K562 (cell line): ENCODE results near the gene RARRES1. TPM values are rescaled to one million over a fixed set of nuclear protein-coding genes. Genes with fewer than 3 reads are reported as not detected.

Experiments
- ELF1 ChIP-seq: fragments of 200-800 bp; sonication (Bioruptor generic); IDR thresholded peaks from 2 replicates; pipeline ENCODE4 v1.6.1; 2016; ENCODE audit warnings: missing genetic modification characterization, missing compliant biosample characterization
- FUS ChIP-seq: fragments of 200-400 bp; formaldehyde crosslinking; optimal IDR thresholded peaks from 2 replicates; pipeline ENCODE3; 2017; ENCODE audit warnings: low read depth, low read length
- GTF3C2 ChIP-seq: IDR thresholded peaks from 3 replicates; pipeline ENCODE4 v1.6.1; 2011; ENCODE audit warnings: borderline replicate concordance, mild to moderate bottlenecking, moderate library complexity; ENCODE audit not compliant: insufficient read length; ENCODE audit errors: extremely low read depth
- KDM1A ChIP-seq, 2 experiments: fragments of 450-650 bp; IDR thresholded peaks; 2 replicates each; pipeline ENCODE4 v1.6.1; 2016; ENCODE audit warnings: mild to moderate bottlenecking in 2 of 2
- KHSRP ChIP-seq: fragments of 450-650 bp; IDR thresholded peaks from 2 replicates; pipeline ENCODE4 v1.6.1; 2017
- KLF1 ChIP-seq: fragments of 450-650 bp; IDR thresholded peaks from 2 replicates; pipeline ENCODE4 v1.6.1; 2016; ENCODE audit warnings: missing genetic modification characterization, missing compliant biosample characterization
- MYC ChIP-seq, 2 experiments: fragments of 250-450 bp in 1 of 2; sonication (Bioruptor Pico) in 1 of 2; IDR thresholded peaks; 2 replicates each; pipeline versions ENCODE4 v1.5.1 to v1.6.1; 2012 to 2021; ENCODE audit warnings: low read depth in 2 of 2, borderline replicate concordance in 1 of 2, improper control_type of control experiment in 1 of 2, low read length in 1 of 2, mild to moderate bottlenecking in 1 of 2, moderate library complexity in 1 of 2
- NBN ChIP-seq: fragments of 450-650 bp; IDR thresholded peaks from 2 replicates; pipeline ENCODE4 v1.6.1; 2016; ENCODE audit warnings: low read depth, mild to moderate bottlenecking
- RAD51 ChIP-seq: fragments of 450-650 bp; IDR thresholded peaks from 2 replicates; pipeline ENCODE4 v1.7.1; 2016; ENCODE audit warnings: low read depth, mild to moderate bottlenecking, borderline replicate concordance
- RBM25 ChIP-seq: fragments of 200-400 bp; formaldehyde crosslinking; IDR thresholded peaks from 2 replicates; pipeline ENCODE4 v1.6.1; 2018; ENCODE audit warnings: low read length, low read depth, moderate library complexity; ENCODE audit not compliant: severe bottlenecking
- THRB ChIP-seq: fragments of 450-650 bp; formaldehyde crosslinking; conservative IDR thresholded peaks from 2 replicates; pipeline ENCODE4 v1.4.0; 2022; ENCODE audit warnings: mild to moderate bottlenecking, missing genetic modification characterization
- ZEB2 ChIP-seq: fragments of 450-650 bp; IDR thresholded peaks from 2 replicates; pipeline ENCODE4 v1.6.1; 2016
- ZMIZ1 ChIP-seq, 2 experiments: fragments of 150-350 bp in 1 of 2; IDR thresholded peaks; 2 replicates each; pipeline ENCODE4 v1.6.1; 2012 to 2016; ENCODE audit warnings: low read depth in 2 of 2, low read length in 2 of 2, mild to moderate bottlenecking in 1 of 2, moderate library complexity in 1 of 2
- ZNF408 ChIP-seq: fragments of 250-450 bp; sonication (Bioruptor Pico); IDR thresholded peaks from 2 replicates; pipeline ENCODE4 v1.4.0; 2020; ENCODE audit warnings: low read depth, mild to moderate bottlenecking, moderate library complexity
- ZNF586 ChIP-seq: fragments of 450-650 bp; formaldehyde crosslinking; conservative IDR thresholded peaks from 2 replicates; pipeline ENCODE4 v1.4.0; 2020; ENCODE audit warnings: mild to moderate bottlenecking, moderate library complexity
- ZNF699 ChIP-seq: fragments of 250-450 bp; sonication (Bioruptor Pico); IDR thresholded peaks from 2 replicates; pipeline ENCODE4 v1.8.0; 2021; ENCODE audit warnings: mild to moderate bottlenecking, moderate library complexity; ENCODE audit not compliant: insufficient replicate concordance
- polyA plus RNA-seq, 8 experiments: library from polyadenylated mRNA; depleted of rRNA in 4 of 8; stranded (reverse) in 5 of 8; unstranded in 3 of 8; fragments of >200 nt; fragmentation: Nextera tagmentation in 2 of 8; fragmentation: Illumina TruSeq in 1 of 8; extraction: Ambion mirVana in 2 of 8; extraction: Trizol in 1 of 8; gene quantifications; 2 replicates each; pipeline versions ENCODE4 v1.2.1 to v1.2.3, GENCODE V29; 2011 to 2014; ENCODE audit warnings: inconsistent platforms in 1 of 8, missing spikeins in 1 of 8
- total RNA-seq, 7 experiments: library from RNA; depleted of rRNA in 6 of 7; stranded (reverse); fragments of >200 nt in 6 of 7; fragmentation: Illumina TruSeq in 2 of 7; extraction: Trizol in 2 of 7; gene quantifications; 2 replicates each; pipeline versions ENCODE4 v1.2.1 to v1.2.3, GENCODE V29; 2011 to 2021; ENCODE audit warnings: low replicate concordance in 1 of 7
- TF ChIP-seq, protein P1 (sequence below): fragments of 450-650 bp; IDR thresholded peaks from 2 replicates; pipeline ENCODE4 v1.6.1; 2016
- TF ChIP-seq, protein P2 (sequence below): fragments of 450-650 bp; conservative IDR thresholded peaks from 2 replicates; pipeline ENCODE4 v1.6.1; 2016; ENCODE audit warnings: missing genetic modification characterization, low read depth, mild to moderate bottlenecking, control low read depth, missing compliant biosample characterization

The RARRES1 gene
- total and polyA plus RNA-seq, 9 of the 15 experiments (the other 6 are each of a cell fraction or from before 2014, with no cell fraction given): not detected

DNA sequence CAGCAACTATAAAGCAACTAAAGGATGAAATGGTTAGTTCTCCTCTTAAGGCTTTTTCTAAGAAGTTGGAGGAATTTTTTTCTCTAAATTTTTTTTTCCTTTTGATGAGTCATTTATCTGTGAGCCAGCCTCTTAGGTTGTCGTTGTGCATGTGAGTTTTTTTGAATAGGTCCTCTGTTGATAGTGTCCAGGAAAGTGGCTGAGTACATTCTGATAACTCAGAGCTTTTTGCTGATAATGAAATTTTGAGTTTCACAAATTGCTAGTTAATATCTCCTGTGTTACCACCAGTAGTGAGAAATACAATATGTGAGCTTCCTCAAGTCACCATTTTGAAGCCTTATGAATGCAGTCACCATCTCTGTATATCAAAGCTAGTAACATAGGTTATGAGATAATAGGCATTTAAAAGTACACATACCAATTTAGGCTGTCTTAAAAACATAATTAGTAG, 52.7 kb downstream of the RARRES1 start (continued):
- TF ChIP-seq RAD51 (no peak), ELF1 (tag) (no peak), ZNF699 (CRISPR knock-in tag) (no peak), MYC (IDR thresholded peaks at IDR 0.05; ENCODE audit: low read depth, low read length) (no peak), MYC (CRISPR knock-in tag; IDR thresholded peaks at IDR 0.05; ENCODE audit: borderline replicate concordance, low read depth) (no peak), NBN (peak; percentile 66; the same call in 1 of the 2 replicates), RBM25 (no peak), ZNF408 (no peak), KDM1A (IDR thresholded peaks at IDR 0.05) (peak; percentile 69), ZEB2 (peak; percentile 44; the same call in 1 of the 2 replicates), KHSRP (no peak), FUS (no peak), THRB (CRISPR knock-in tag) (no peak), ZNF586 (CRISPR knock-in tag) (no peak), KLF1 (tag) (no peak), ZMIZ1 (IDR thresholded peaks at IDR 0.05; ENCODE audit: low read depth in 2 of 2, low read length in 2 of 2) (peak in 1 of 2 experiments; percentile 78; a peak in 1 of 4 replicates), GTF3C2 (no peak)
- TF ChIP-seq, protein P1, sequence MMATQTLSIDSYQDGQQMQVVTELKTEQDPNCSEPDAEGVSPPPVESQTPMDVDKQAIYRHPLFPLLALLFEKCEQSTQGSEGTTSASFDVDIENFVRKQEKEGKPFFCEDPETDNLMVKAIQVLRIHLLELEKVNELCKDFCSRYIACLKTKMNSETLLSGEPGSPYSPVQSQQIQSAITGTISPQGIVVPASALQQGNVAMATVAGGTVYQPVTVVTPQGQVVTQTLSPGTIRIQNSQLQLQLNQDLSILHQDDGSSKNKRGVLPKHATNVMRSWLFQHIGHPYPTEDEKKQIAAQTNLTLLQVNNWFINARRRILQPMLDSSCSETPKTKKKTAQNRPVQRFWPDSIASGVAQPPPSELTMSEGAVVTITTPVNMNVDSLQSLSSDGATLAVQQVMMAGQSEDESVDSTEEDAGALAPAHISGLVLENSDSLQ: peak; percentile 24; the same call in 1 of the 2 replicates
- TF ChIP-seq, protein P2, sequence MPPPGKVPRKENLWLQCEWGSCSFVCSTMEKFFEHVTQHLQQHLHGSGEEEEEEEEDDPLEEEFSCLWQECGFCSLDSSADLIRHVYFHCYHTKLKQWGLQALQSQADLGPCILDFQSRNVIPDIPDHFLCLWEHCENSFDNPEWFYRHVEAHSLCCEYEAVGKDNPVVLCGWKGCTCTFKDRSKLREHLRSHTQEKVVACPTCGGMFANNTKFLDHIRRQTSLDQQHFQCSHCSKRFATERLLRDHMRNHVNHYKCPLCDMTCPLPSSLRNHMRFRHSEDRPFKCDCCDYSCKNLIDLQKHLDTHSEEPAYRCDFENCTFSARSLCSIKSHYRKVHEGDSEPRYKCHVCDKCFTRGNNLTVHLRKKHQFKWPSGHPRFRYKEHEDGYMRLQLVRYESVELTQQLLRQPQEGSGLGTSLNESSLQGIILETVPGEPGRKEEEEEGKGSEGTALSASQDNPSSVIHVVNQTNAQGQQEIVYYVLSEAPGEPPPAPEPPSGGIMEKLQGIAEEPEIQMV (tag): no peak
